ENCODE results near the gene B3GAT2. TPM values are rescaled to one million over a fixed set of nuclear protein-coding genes. Genes with fewer than 3 reads are reported as not detected.

B3GAT2 gene
- polyA plus RNA-seq, 1 of the 3 experiments (the other 2 are of a cell fraction), result under 0.01 TPM

GRCh38 chr6:70841112-70841511 is 115.7 kb downstream of the B3GAT2 start:
- H3K4me1 ChIP-seq (ENCODE audit: control insufficient read depth in 1 of 2, insufficient read depth in 2 of 2, low read depth in 1 of 2, low read length in 1 of 2), result peaks cover 0 to 9% of the 10 kb centered on the region in 2 experiments; a peak in 2 of 4 replicates
- no peak overlapping the region for H3K4me3 ChIP-seq (ENCODE audit: low read depth in 2 of 2, low read length in 1 of 2)
- H2AFZ ChIP-seq (ENCODE audit: low read depth), result no peak overlapping the region
- peaks cover 0 to 2% of the 10 kb centered on the region in 2 experiments for H3K36me3 ChIP-seq (replicated peaks in 1 of 2; ENCODE audit: control insufficient read depth in 1 of 2, insufficient read depth in 2 of 2, low read length in 1 of 2)
- no peaks in the 10 kb centered on the region for H3K9me3 ChIP-seq
- no peak overlapping the region for H3K9ac ChIP-seq
- ChIA-PET POLR2A (no interaction called here), CTCF (no interaction called here)
- TF ChIP-seq REST (IDR thresholded peaks at IDR 0.05; ENCODE audit: low read depth, low read length) (no peak), RAD21 (IDR thresholded peaks at IDR 0.05; ENCODE audit: low read length) (no peak), TAF1 (IDR thresholded peaks at IDR 0.05; ENCODE audit: borderline replicate concordance, low read depth, low read length) (no peak), CHD2 (IDR thresholded peaks at IDR 0.05; ENCODE audit: low read length, partially characterized antibody) (peak; percentile 64), RCOR1 (IDR thresholded peaks at IDR 0.05; ENCODE audit: low read length) (peak; percentile 24; the same call in 1 of the 2 replicates)
- H3K27ac ChIP-seq (ENCODE audit: low read depth in 2 of 2, low read length in 1 of 2), result peak overlapping the region in 1 of 2 experiments; percentile 39; a peak in 2 of 4 replicates
- H3F3A ChIP-seq (replicated peaks; ENCODE audit: insufficient read depth), result no peaks in the 10 kb centered on the region
- no peaks in the 10 kb centered on the region for H3K79me2 ChIP-seq (ENCODE audit: insufficient read depth)
- WGBS (ENCODE audit: low lambda C conversion rate), result 83% methylated on average over 7 of the region's 8 CpGs
- no peaks in the 10 kb centered on the region for H3K27me3 ChIP-seq (ENCODE audit: insufficient read depth)
- no peak overlapping the region for H3K4me2 ChIP-seq
- DNase-seq, result peak; percentile 47
- no peaks in the 10 kb centered on the region for H3K9me2 ChIP-seq
- H4K20me1 ChIP-seq (ENCODE audit: insufficient read depth), result no peaks in the 10 kb centered on the region

GRCh38 chr6:70839286-70840266 is 117.3 kb downstream of the B3GAT2 start:
- H3K79me2 ChIP-seq (ENCODE audit: insufficient read depth), result no peaks in the 10 kb centered on the region
- CTCF ChIA-PET, result interaction anchor here (0.6 to 1.1 kb wide), 3 partner anchors 11 to 132 kb away, joined by 3 to 4 read pairs (median 4); no protein-coding TSS in a partner anchor
- H3K9me2 ChIP-seq, result no peaks in the 10 kb centered on the region
- H4K20me1 ChIP-seq (ENCODE audit: insufficient read depth), result no peaks in the 10 kb centered on the region
- no peak overlapping the region for H3K4me3 ChIP-seq (ENCODE audit: low read depth in 2 of 2, low read length in 1 of 2)
- no peak for TF ChIP-seq YY1 (IDR thresholded peaks at IDR 0.05; ENCODE audit: low read depth)
- no peak for TF ChIP-seq TAF1 (IDR thresholded peaks at IDR 0.05; ENCODE audit: borderline replicate concordance, low read depth, low read length)
- no peak for TF ChIP-seq SMC3 (IDR thresholded peaks at IDR 0.05; ENCODE audit: low read depth, low read length)
- TF ChIP-seq FOXJ3 (CRISPR knock-in tag; IDR thresholded peaks at IDR 0.05), result no peak
- TF ChIP-seq ELF1 (IDR thresholded peaks at IDR 0.05), result no peak
- TF ChIP-seq TEAD4 (IDR thresholded peaks at IDR 0.05; ENCODE audit: borderline replicate concordance, insufficient read depth), result no peak
- TF ChIP-seq MEF2A (IDR thresholded peaks at IDR 0.05; ENCODE audit: borderline replicate concordance, low read depth), result no peak
- TF ChIP-seq GABPA (IDR thresholded peaks at IDR 0.05; ENCODE audit: low read depth), result no peak
- TF ChIP-seq NFIC (IDR thresholded peaks at IDR 0.05; ENCODE audit: borderline replicate concordance), result no peak
- TF ChIP-seq USF2 (IDR thresholded peaks at IDR 0.05; ENCODE audit: borderline replicate concordance, low read depth, low read length), result no peak
- no peak for TF ChIP-seq TCF12 (IDR thresholded peaks at IDR 0.05)
- no peak overlapping the region for H3K27ac ChIP-seq (ENCODE audit: low read depth in 2 of 2, low read length in 1 of 2)
- no peaks in the 10 kb centered on the region for H3K9me3 ChIP-seq
- POLR2A ChIA-PET, result no interaction called here
- WGBS (ENCODE audit: low lambda C conversion rate), result 95% methylated on average over 7 of the region's 7 CpGs
- H3F3A ChIP-seq (replicated peaks; ENCODE audit: insufficient read depth), result no peaks in the 10 kb centered on the region
- H3K36me3 ChIP-seq (replicated peaks in 1 of 2; ENCODE audit: control insufficient read depth in 1 of 2, insufficient read depth in 2 of 2, low read length in 1 of 2), result peaks cover 0 to 2% of the 10 kb centered on the region in 2 experiments
- H3K27me3 ChIP-seq (ENCODE audit: insufficient read depth), result no peaks in the 10 kb centered on the region
- no peak for DNase-seq
- H3K9ac ChIP-seq, result no peak overlapping the region
- peaks cover 0 to 9% of the 10 kb centered on the region in 2 experiments; a peak in 1 of 4 replicates for H3K4me1 ChIP-seq (ENCODE audit: control insufficient read depth in 1 of 2, insufficient read depth in 2 of 2, low read depth in 1 of 2, low read length in 1 of 2)
- H2AFZ ChIP-seq (ENCODE audit: low read depth), result no peak overlapping the region
- no peak overlapping the region for H3K4me2 ChIP-seq

Data from SK-N-SH (cell line).